ENCODE measurements around the gene ORM1. TPM values are rescaled to one million over a fixed set of nuclear protein-coding genes. Genes with fewer than 3 reads are reported as not detected.

Gene ORM1
- total and polyA plus RNA-seq, 12 donors, result 0.13 to 0.70 (median 0.55) TPM; not detected in 7

DNA sequence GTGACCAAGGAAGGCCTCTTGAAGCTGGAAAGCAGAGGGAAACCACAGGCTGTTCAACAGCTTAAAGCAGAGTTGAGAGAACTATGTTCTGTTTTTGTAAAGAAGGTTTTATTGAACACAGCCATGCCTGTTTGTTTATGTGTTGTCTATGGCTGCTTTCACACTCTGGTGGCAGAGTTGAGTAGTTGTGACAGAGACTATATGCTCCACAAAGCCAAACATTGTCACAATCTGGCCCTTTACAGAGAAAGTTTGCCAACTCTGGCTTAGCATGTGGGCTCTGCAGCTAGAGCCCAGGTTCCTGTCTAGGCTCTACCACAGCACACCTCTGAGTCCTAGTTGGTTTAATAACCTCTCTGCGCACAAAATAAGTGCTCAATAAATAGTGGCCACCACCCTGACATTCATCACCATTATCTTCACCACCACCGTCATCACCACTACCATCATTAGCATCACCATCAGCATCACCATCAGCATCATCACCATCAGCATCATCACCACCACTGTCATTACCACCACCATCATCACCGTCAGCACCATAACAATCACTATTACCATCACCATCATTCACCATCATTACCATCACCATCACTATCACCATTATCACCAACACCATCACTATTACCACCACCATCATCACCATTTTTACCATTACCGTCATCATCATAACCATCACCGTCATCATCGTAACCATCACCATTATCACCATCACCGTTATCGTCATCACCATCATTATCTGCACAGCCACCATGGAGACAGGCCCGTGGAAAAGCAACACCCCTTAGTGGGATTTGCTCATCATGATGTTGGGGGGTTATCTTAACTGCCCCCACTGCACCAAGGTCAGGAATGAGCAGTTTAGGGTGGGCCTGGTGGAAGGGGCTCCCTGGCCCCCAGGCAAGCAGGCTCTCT lies 46.6 kb downstream of the ORM1 start:
- ATAC-seq (no peak), DNase-seq (no peak)
- TF ChIP-seq, protein P1, sequence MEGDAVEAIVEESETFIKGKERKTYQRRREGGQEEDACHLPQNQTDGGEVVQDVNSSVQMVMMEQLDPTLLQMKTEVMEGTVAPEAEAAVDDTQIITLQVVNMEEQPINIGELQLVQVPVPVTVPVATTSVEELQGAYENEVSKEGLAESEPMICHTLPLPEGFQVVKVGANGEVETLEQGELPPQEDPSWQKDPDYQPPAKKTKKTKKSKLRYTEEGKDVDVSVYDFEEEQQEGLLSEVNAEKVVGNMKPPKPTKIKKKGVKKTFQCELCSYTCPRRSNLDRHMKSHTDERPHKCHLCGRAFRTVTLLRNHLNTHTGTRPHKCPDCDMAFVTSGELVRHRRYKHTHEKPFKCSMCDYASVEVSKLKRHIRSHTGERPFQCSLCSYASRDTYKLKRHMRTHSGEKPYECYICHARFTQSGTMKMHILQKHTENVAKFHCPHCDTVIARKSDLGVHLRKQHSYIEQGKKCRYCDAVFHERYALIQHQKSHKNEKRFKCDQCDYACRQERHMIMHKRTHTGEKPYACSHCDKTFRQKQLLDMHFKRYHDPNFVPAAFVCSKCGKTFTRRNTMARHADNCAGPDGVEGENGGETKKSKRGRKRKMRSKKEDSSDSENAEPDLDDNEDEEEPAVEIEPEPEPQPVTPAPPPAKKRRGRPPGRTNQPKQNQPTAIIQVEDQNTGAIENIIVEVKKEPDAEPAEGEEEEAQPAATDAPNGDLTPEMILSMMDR (IDR thresholded peaks at IDR 0.05), result no peak
- WGBS, 2 donors, result 94 to 95% methylated on average over 9 of the region's 9 CpGs
- H3K4me3 ChIP-seq, result no peak overlapping the region
- H3K4me1 ChIP-seq, result peaks cover 0 to 100% (median 18%) of the 10 kb centered on the region in 9 donors
- peak overlapping the region in 1 of 10 donors; percentile 89 for H3K27ac ChIP-seq
- no peaks in the 10 kb centered on the region for H3K9me3 ChIP-seq
- no peaks in the 10 kb centered on the region for H3K27me3 ChIP-seq
- H3K36me3 ChIP-seq, result peaks cover 0 to 82% (median 6%) of the 10 kb centered on the region in 9 donors
- intact Hi-C loops (cut with DNase I), result no loop called here

DNA sequence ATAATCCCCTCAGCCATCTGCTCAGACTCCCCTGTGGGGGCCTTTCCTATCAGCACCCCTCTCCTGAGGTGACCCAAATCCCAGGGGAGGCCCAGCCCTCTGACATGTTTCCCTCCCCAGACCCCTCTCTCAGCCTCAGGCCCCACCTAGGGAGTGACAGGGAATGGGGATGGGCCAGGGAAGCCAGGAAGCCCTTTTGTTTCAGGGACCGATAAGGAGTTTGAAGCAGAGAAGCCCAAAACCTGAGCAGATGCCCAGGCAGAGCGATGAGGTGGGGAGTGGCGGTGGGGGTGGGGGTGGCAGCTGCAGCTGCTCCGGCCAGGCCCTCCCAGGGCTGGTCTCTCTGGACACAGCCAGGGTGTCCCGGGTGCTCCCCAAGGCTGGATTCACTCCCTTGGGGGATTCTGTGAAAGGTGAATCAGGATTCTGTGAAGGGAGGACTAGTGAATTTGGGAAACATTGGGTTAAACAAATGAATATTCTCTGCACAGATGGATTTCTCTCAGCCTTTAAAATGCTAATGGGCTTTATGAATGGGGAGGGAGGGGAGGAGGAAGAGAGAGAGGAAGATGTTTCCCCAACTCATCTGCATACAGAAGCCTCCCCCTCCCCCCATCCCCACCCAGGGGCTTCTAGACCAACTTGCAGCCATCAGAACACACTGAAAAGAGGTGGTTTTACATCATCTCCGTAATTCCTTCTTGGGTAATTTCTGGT lies 47.5 kb downstream of the ORM1 start:
- Histone ChIP-seq H3K27ac (peak overlapping the region in 1 of 10 donors; percentile 89), H3K4me1 (peaks cover 0 to 100% (median 18%) of the 10 kb centered on the region in 9 donors), H3K4me3 (no peak overlapping the region), H3K9me3 (no peaks in the 10 kb centered on the region), H3K27me3 (no peaks in the 10 kb centered on the region), H3K36me3 (peaks cover 0 to 81% (median 6%) of the 10 kb centered on the region in 9 donors)
- no peak for ATAC-seq
- WGBS, 2 donors, result 81 to 86% methylated on average over 6 of the region's 6 CpGs
- no peak for DNase-seq
- TF ChIP-seq, protein P1 (IDR thresholded peaks at IDR 0.05), result no peak
- intact Hi-C loops (cut with DNase I), result no loop called here

DNA sequence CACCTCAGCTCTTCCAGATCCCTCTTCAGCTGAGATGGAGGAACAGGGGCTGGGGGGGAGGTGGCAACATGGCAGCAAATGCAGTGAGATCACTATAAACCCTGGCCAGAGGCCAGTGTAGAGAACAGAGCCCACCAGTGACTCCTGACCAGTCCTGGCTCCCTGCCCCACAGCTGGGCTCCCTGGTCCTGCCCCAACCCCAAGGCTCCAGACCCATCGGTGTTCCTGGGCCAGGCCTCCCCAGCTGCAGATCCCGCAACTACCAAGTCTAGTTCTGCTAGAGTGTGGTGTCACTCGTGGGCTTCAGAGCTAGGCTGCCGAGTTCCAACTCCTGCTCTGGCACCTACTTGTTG lies 48.0 kb downstream of the ORM1 start:
- Histone ChIP-seq H3K27ac (peak overlapping the region in 2 of 10 donors; percentile 15 to 89), H3K27me3 (no peaks in the 10 kb centered on the region), H3K36me3 (peaks cover 0 to 76% (median 6%) of the 10 kb centered on the region in 9 donors), H3K4me1 (peaks cover 0 to 97% (median 18%) of the 10 kb centered on the region in 9 donors), H3K4me3 (no peak overlapping the region), H3K9me3 (no peaks in the 10 kb centered on the region)
- 78 to 79% methylated on average over 4 of the region's 4 CpGs for WGBS, 2 donors
- ATAC-seq (no peak), DNase-seq (no peak)
- intact Hi-C loops (cut with DNase I), result no loop called here
- TF ChIP-seq, protein P1 (IDR thresholded peaks at IDR 0.05), result no peak

DNA sequence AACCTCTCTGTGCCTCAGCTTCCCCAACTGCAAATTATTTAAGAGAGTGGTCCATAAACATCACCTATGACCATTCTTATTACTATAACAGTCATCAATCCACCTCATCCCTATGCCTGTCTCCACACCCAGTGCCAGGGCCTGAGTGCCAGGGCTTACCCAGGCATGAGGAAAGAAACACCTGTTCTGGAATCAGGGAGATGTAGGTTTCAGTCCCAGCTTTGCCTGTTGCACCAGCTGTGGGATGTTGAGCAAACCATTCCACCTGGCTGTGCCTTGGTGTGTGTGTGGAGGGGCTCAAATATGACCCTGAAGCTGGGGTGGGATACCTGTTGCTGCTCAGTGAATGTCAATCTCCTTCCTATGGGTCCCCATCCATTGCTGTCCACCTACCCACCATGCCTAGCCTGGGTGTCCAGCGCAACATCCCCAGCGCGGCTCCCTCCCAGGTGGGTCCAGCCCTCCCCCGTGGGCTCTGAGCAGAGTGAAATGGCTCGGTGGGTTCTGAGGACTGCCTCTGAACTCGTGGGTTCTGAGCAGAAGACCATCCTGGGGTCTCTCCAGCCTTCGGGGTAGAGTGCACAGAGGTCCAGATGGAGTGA lies 48.5 kb downstream of the ORM1 start:
- DNase-seq, result no peak
- peaks cover 0 to 94% (median 18%) of the 10 kb centered on the region in 9 donors for H3K4me1 ChIP-seq
- 76 to 80% methylated on average over 7 of the region's 7 CpGs for WGBS, 2 donors
- H3K36me3 ChIP-seq, result peaks cover 0 to 75% (median 6%) of the 10 kb centered on the region in 9 donors
- intact Hi-C loops (cut with DNase I), result no loop called here
- TF ChIP-seq, protein P1 (IDR thresholded peaks at IDR 0.05), result no peak
- H3K27ac ChIP-seq, result peak overlapping the region in 3 of 10 donors; percentile 57 to 89 (median 64)
- no peak for ATAC-seq
- no peaks in the 10 kb centered on the region for H3K9me3 ChIP-seq
- no peak overlapping the region for H3K4me3 ChIP-seq
- H3K27me3 ChIP-seq, result no peaks in the 10 kb centered on the region

Measured in heart right ventricle (tissue), 16 donors.